GM12878 (cell line): ENCODE results near the gene ROCK2.

ENCODE experiments used
- BACH1 ChIP-seq: fragments of 450-650 bp; IDR thresholded peaks from 2 replicates; pipeline ENCODE4 v1.6.1; 2017; ENCODE audit warnings: mild to moderate bottlenecking, borderline replicate concordance
- CEBPB ChIP-seq, 2 experiments: fragments of 150-350 bp in 1 of 2; IDR thresholded peaks; 2 replicates each; pipeline ENCODE4 v1.6.1; 2012 to 2014; ENCODE audit warnings: low read depth in 2 of 2, low read length in 2 of 2, borderline replicate concordance in 1 of 2, inconsistent platforms in 1 of 2
- CREM ChIP-seq: IDR thresholded peaks from 2 replicates; pipeline ENCODE4 v1.6.1; 2014; ENCODE audit warnings: antibody characterized with exemption, low read depth
- CTCF ChIP-seq, 3 experiments: IDR thresholded peaks in 2 of 3; conservative IDR thresholded peaks in 1 of 3; 2 replicates each; pipeline ENCODE4 v1.5.1; 2011; ENCODE audit warnings: low read depth in 3 of 3, low read length in 3 of 3, mild to moderate bottlenecking in 3 of 3, control low read depth in 2 of 3, moderate library complexity in 2 of 3, inconsistent platforms in 1 of 3, mixed read lengths in 1 of 3; ENCODE audit not compliant: control insufficient read depth in 2 of 3, insufficient read depth in 1 of 3; ENCODE audit errors: extremely low read depth in 1 of 3
- HDGF ChIP-seq: fragments of 450-650 bp; IDR thresholded peaks from 2 replicates; pipeline ENCODE4 v1.6.1; 2016; ENCODE audit warnings: antibody characterized with exemption
- MTA2 ChIP-seq: fragments of 450-650 bp; IDR thresholded peaks from 2 replicates; pipeline ENCODE4 v1.6.1; 2016; ENCODE audit warnings: low read depth, mild to moderate bottlenecking, moderate library complexity
- MYC ChIP-seq: IDR thresholded peaks from 2 replicates; pipeline ENCODE4 v1.6.1; 2011; ENCODE audit warnings: mild to moderate bottlenecking, low read length, moderate library complexity, inconsistent platforms; ENCODE audit not compliant: insufficient read depth, insufficient replicate concordance, insufficient read length, severe bottlenecking
- POLR2AphosphoS5 ChIP-seq: IDR thresholded peaks from 2 replicates; pipeline ENCODE4 v1.6.1; 2011; ENCODE audit warnings: mild to moderate bottlenecking, low read length, inconsistent platforms
- RFX5 ChIP-seq: IDR thresholded peaks from 2 replicates; pipeline ENCODE4 v1.6.1; 2011; ENCODE audit warnings: low read depth, low read length, improper control_type of control experiment
- SRF ChIP-seq, 2 experiments: IDR thresholded peaks; 2 replicates each; pipeline ENCODE4 v1.6.1; 2011; ENCODE audit warnings: low read depth in 2 of 2, low read length in 2 of 2, mild to moderate bottlenecking in 1 of 2, moderate library complexity in 1 of 2
- ZZZ3 ChIP-seq: IDR thresholded peaks from 2 replicates; pipeline ENCODE4 v1.6.1; 2011; ENCODE audit warnings: low read depth; ENCODE audit not compliant: control insufficient read depth, insufficient read length
- TF ChIP-seq, protein P1 (sequence below): IDR thresholded peaks from 2 replicates; pipeline ENCODE4 v1.6.1; 2011; ENCODE audit warnings: low read depth, low read length, improper control_type of control experiment, borderline replicate concordance
- TF ChIP-seq, protein P2 (sequence below): IDR thresholded peaks from 2 replicates; pipeline ENCODE4 v1.6.1; 2011; ENCODE audit warnings: low read depth, mild to moderate bottlenecking, low read length, moderate library complexity, borderline replicate concordance; ENCODE audit errors: extremely low read depth

GRCh38 chr2:11131166-11131920, 213.1 kb downstream of the ROCK2 start:
- no peak for TF ChIP-seq BACH1
- TF ChIP-seq RFX5 = no peak
- TF ChIP-seq, protein P1, sequence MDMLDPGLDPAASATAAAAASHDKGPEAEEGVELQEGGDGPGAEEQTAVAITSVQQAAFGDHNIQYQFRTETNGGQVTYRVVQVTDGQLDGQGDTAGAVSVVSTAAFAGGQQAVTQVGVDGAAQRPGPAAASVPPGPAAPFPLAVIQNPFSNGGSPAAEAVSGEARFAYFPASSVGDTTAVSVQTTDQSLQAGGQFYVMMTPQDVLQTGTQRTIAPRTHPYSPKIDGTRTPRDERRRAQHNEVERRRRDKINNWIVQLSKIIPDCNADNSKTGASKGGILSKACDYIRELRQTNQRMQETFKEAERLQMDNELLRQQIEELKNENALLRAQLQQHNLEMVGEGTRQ = no peak
- no peak for TF ChIP-seq HDGF
- TF ChIP-seq CTCF (IDR thresholded peaks at IDR 0.05 in 2 of 3, conservative IDR thresholded peaks at IDR 0.05 in 1 of 3; ENCODE audit: control insufficient read depth in 2 of 3, extremely low read depth in 1 of 3, insufficient read depth in 1 of 3, low read depth in 3 of 3, low read length in 3 of 3) = no peak
- TF ChIP-seq SRF (IDR thresholded peaks at IDR 0.05; ENCODE audit: low read depth in 2 of 2, low read length in 2 of 2) = no peak
- TF ChIP-seq, protein P2, sequence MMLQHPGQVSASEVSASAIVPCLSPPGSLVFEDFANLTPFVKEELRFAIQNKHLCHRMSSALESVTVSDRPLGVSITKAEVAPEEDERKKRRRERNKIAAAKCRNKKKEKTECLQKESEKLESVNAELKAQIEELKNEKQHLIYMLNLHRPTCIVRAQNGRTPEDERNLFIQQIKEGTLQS = no peak
- TF ChIP-seq CEBPB (IDR thresholded peaks at IDR 0.05; ENCODE audit: borderline replicate concordance in 1 of 2, low read depth in 2 of 2, low read length in 2 of 2) = no peak
- TF ChIP-seq MTA2 = no peak
- no peak for TF ChIP-seq POLR2AphosphoS5
- no peak for TF ChIP-seq MYC
- no peak for TF ChIP-seq ZZZ3
- no peak for TF ChIP-seq CREM
